WTC11 (cell line): Measurements from ENCODE around the gene LZTS2. TPM values are rescaled to one million over a fixed set of nuclear protein-coding genes. Genes with fewer than 3 reads are reported as not detected.
A peak's percentile ranks its signal among the peaks of the same experiment; 100 is the strongest.

Experiments
- ATAC-seq: fragments of 200-7000 bp; cut with Tn5 transposase; 2 replicates; pipeline ENCODE4 v1.10.0; 2021; ENCODE audit warnings: mild to moderate bottlenecking, moderate library complexity
- CTCF ChIA-PET: fragments of 300-600 bp; sonication (Branson Sonifier 250); formaldehyde crosslinking; loops from one replicate; lab custom pipeline; 2021; ENCODE audit warnings: antibody characterized with exemption; lab: Charles Lee
- POLR2A ChIA-PET: fragments of 350-600 bp; sonication (Branson Sonifier 250); formaldehyde crosslinking; loops from one replicate; lab custom pipeline; 2021; ENCODE audit warnings: antibody characterized with exemption; lab: Charles Lee
- DNase-seq: peaks from one replicate; pipeline ENCODE4 v3.0.0; 2021; ENCODE audit warnings: low spot score
- H3K27ac Mint-ChIP-seq: 2 replicates; pipeline ENCODE4 v1.8.0; 2021; ENCODE audit warnings: mixed read lengths
- H3K27me3 Mint-ChIP-seq: 2 replicates; pipeline ENCODE4 v1.8.0; 2021; ENCODE audit warnings: low read depth, mild to moderate bottlenecking, moderate library complexity, mixed read lengths
- H3K36me3 Mint-ChIP-seq: 2 replicates; pipeline ENCODE4 v1.8.0; 2021; ENCODE audit warnings: mixed read lengths
- H3K4me1 Mint-ChIP-seq: 2 replicates; pipeline ENCODE4 v1.8.0; 2022; ENCODE audit warnings: mixed read lengths
- H3K4me3 Mint-ChIP-seq: 2 replicates; pipeline ENCODE4 v1.8.0; 2021; ENCODE audit warnings: mild to moderate bottlenecking, moderate library complexity, mixed read lengths
- H3K9me3 Mint-ChIP-seq: 2 replicates; pipeline ENCODE4 v1.8.0; 2021; ENCODE audit warnings: mixed read lengths
- ATF2 ChIP-seq: sonication (generic); formaldehyde crosslinking; IDR thresholded peaks from 2 replicates; pipeline ENCODE4 v1.8.1; 2022; ENCODE audit warnings: low read depth, missing genetic modification reagents, borderline replicate concordance
- CREB1 ChIP-seq: sonication (generic); formaldehyde crosslinking; IDR thresholded peaks from 2 replicates; pipeline ENCODE4 v1.8.0; 2023; ENCODE audit warnings: mild to moderate bottlenecking, missing genetic modification reagents
- CTCF ChIP-seq: fragments of 200-600 bp; IDR thresholded peaks from 2 replicates; pipeline ENCODE4 v1.8.0; 2022; ENCODE audit warnings: antibody characterized with exemption
- ETV6 ChIP-seq: sonication (generic); formaldehyde crosslinking; IDR thresholded peaks from 2 replicates; pipeline ENCODE4 v1.8.1; 2022; ENCODE audit warnings: mild to moderate bottlenecking, missing genetic modification reagents
- FOXP4 ChIP-seq: sonication (generic); formaldehyde crosslinking; IDR thresholded peaks from 2 replicates; pipeline ENCODE4 v1.8.0; 2022; ENCODE audit warnings: mild to moderate bottlenecking, missing genetic modification reagents
- GRHL2 ChIP-seq: fragments of 250-450 bp; sonication (Bioruptor Pico); IDR thresholded peaks from 2 replicates; pipeline ENCODE4 v1.8.0; 2022; ENCODE audit warnings: mild to moderate bottlenecking, moderate library complexity; ENCODE audit not compliant: insufficient replicate concordance, severe bottlenecking
- HMGA2 ChIP-seq: fragments of 250-450 bp; sonication (Bioruptor Pico); IDR thresholded peaks from 2 replicates; pipeline ENCODE4 v1.4.0; 2021; ENCODE audit warnings: mild to moderate bottlenecking, moderate library complexity
- JAZF1 ChIP-seq: fragments of 250-450 bp; sonication (Bioruptor Pico); IDR thresholded peaks from 2 replicates; pipeline ENCODE4 v1.9.0; 2021; ENCODE audit warnings: moderate library complexity, mild to moderate bottlenecking, inconsistent platforms
- KAT7 ChIP-seq: sonication (generic); formaldehyde crosslinking; IDR thresholded peaks from 2 replicates; pipeline ENCODE4 v1.8.1; 2023; ENCODE audit warnings: missing genetic modification reagents, mild to moderate bottlenecking, borderline replicate concordance
- OVOL2 ChIP-seq: fragments of 250-450 bp; sonication (Bioruptor Pico); IDR thresholded peaks from 2 replicates; pipeline ENCODE4 v1.9.0; 2021; ENCODE audit warnings: mild to moderate bottlenecking, borderline replicate concordance
- PRDM15 ChIP-seq: sonication (generic); formaldehyde crosslinking; IDR thresholded peaks from 2 replicates; pipeline ENCODE4 v1.8.0; 2022; ENCODE audit warnings: missing genetic modification reagents
- SMAD4 ChIP-seq: sonication (generic); formaldehyde crosslinking; IDR thresholded peaks from 2 replicates; pipeline ENCODE4 v1.8.0; 2022; ENCODE audit warnings: mild to moderate bottlenecking, missing genetic modification reagents
- SP1 ChIP-seq: sonication (generic); formaldehyde crosslinking; conservative IDR thresholded peaks from 2 replicates; pipeline ENCODE4 v1.8.1; 2022; ENCODE audit warnings: missing genetic modification reagents
- TEAD1 ChIP-seq: sonication (generic); formaldehyde crosslinking; IDR thresholded peaks from 2 replicates; pipeline ENCODE4 v1.8.0; 2022; ENCODE audit warnings: mild to moderate bottlenecking, missing genetic modification reagents
- USF2 ChIP-seq: sonication (generic); formaldehyde crosslinking; IDR thresholded peaks from 2 replicates; pipeline ENCODE4 v1.8.1; 2023; ENCODE audit warnings: mild to moderate bottlenecking, missing genetic modification reagents, moderate library complexity
- ZNF121 ChIP-seq: sonication (generic); formaldehyde crosslinking; IDR thresholded peaks from 2 replicates; pipeline ENCODE4 v1.8.0; 2023; ENCODE audit warnings: missing genetic modification reagents
- ZNF232 ChIP-seq: sonication (generic); formaldehyde crosslinking; IDR thresholded peaks from 2 replicates; pipeline ENCODE4 v1.8.0; 2022; ENCODE audit warnings: mild to moderate bottlenecking, missing genetic modification reagents
- ZNF263 ChIP-seq: sonication (generic); formaldehyde crosslinking; IDR thresholded peaks from 2 replicates; pipeline ENCODE4 v1.8.1; 2022; ENCODE audit warnings: low read depth, mild to moderate bottlenecking, moderate library complexity, missing genetic modification reagents
- ZNF281 ChIP-seq: sonication (generic); formaldehyde crosslinking; IDR thresholded peaks from 2 replicates; pipeline ENCODE4 v1.8.0; 2023; ENCODE audit warnings: mild to moderate bottlenecking, missing genetic modification reagents
- ZNF317 ChIP-seq: sonication (generic); formaldehyde crosslinking; IDR thresholded peaks from 2 replicates; pipeline ENCODE4 v1.8.1; 2023; ENCODE audit warnings: low read depth, mild to moderate bottlenecking, moderate library complexity, missing genetic modification reagents, borderline replicate concordance
- ZNF512 ChIP-seq: sonication (generic); formaldehyde crosslinking; IDR thresholded peaks from 2 replicates; pipeline ENCODE4 v1.8.1; 2022; ENCODE audit warnings: missing genetic modification reagents, borderline replicate concordance
- total RNA-seq: library from RNA; stranded (reverse); gene quantifications from 3 replicates; pipeline ENCODE4 v1.2.3, GENCODE V29; 2021

The LZTS2 gene
- total RNA-seq, 1 experiment from 2014 or later = 84.6 TPM

- TF ChIP-seq PRDM15 (CRISPR knock-in tag) (no peak), CREB1 (no peak), HMGA2 (CRISPR knock-in tag) (no peak), GRHL2 (CRISPR knock-in tag) (no peak)
- TF ChIP-seq, all 79 proteins: peak for 0
These were observed 31.4 kb upstream of the LZTS2 start (continued) for GRCh38 chr10:100968062-100968736.

GRCh38 chr10:100968863-100969186, 30.8 kb upstream of the LZTS2 start:
- CTCF ChIA-PET = interaction anchor here (0.6 to 5.6 kb wide), 24 partner anchors 13 to 1733 kb away, joined by 3 to 41 read pairs (median 4); partner anchors contain the start of genes KAZALD1, LZTS2 and SLF2
- Mint-ChIP-seq H3K27ac (no peak overlapping the region), H3K36me3 (no peaks in the 10 kb centered on the region)
- no peak for DNase-seq
- no peak for TF ChIP-seq ETV6 (CRISPR knock-in tag)
- TF ChIP-seq ZNF281 (CRISPR knock-in tag) = no peak
- peak; percentile 85; the same call in 1 of the 2 replicates for TF ChIP-seq ZNF121 (CRISPR knock-in tag)
- TF ChIP-seq ATF2 (CRISPR knock-in tag) = no peak
- no peak for TF ChIP-seq ZNF232 (CRISPR knock-in tag)
- TF ChIP-seq ZNF512 (CRISPR knock-in tag) = no peak
- no peak for TF ChIP-seq KAT7 (CRISPR knock-in tag)
- TF ChIP-seq FOXP4 (CRISPR knock-in tag) = no peak
- no peak for TF ChIP-seq ZNF317 (CRISPR knock-in tag)
- no peak for TF ChIP-seq OVOL2 (CRISPR knock-in tag)
- no peak for TF ChIP-seq CTCF
- no peak for TF ChIP-seq ZNF263
- TF ChIP-seq SMAD4 (CRISPR knock-in tag) = no peak
- no peak for TF ChIP-seq USF2 (CRISPR knock-in tag)
- TF ChIP-seq SP1 (CRISPR knock-in tag) = no peak
- TF ChIP-seq JAZF1 (CRISPR knock-in tag) = no peak
- TF ChIP-seq TEAD1 (CRISPR knock-in tag) = peak; percentile 60; the same call in 1 of the 2 replicates
- TF ChIP-seq, all 79 proteins: peak for 2
- no peaks in the 10 kb centered on the region for H3K9me3 Mint-ChIP-seq
- POLR2A ChIA-PET = no interaction called here
- peak; percentile 28 for ATAC-seq
- H3K4me3 Mint-ChIP-seq = peak overlapping the region; percentile 73
- H3K4me1 Mint-ChIP-seq = peaks cover 31% of the 10 kb centered on the region
- no peaks in the 10 kb centered on the region; the same call in 1 of the 2 replicates for H3K27me3 Mint-ChIP-seq
